GM23248 (cell line): Measurements from ENCODE around the gene BPIFB3. TPM values are rescaled to one million over a fixed set of nuclear protein-coding genes. Genes with fewer than 3 reads are reported as not detected.

Experiments
- DNase-seq: peaks from one replicate; pipeline ENCODE4 v3.0.0-alpha.2; 2015
- H2AFZ ChIP-seq: fragments of 200-600 bp; sonication (generic); 2 replicates; pipeline ENCODE4 v1.6.1; 2016; ENCODE audit warnings: antibody characterized with exemption
- H3F3A ChIP-seq: fragments of 200-600 bp; sonication (generic); 2 replicates; pipeline ENCODE4 v1.6.1; 2016; ENCODE audit warnings: mild to moderate bottlenecking, antibody characterized with exemption, mixed run types; ENCODE audit not compliant: insufficient read depth
- H3K27ac ChIP-seq: fragments of 200-600 bp; sonication (generic); 2 replicates; pipeline ENCODE4 v1.5.1; 2016; ENCODE audit warnings: mild to moderate bottlenecking
- H3K27me3 ChIP-seq: fragments of 200-600 bp; sonication (generic); replicated peaks from 2 replicates; pipeline ENCODE4 v1.6.1; 2016; ENCODE audit warnings: mild to moderate bottlenecking; ENCODE audit not compliant: insufficient read depth
- H3K36me3 ChIP-seq: fragments of 200-600 bp; sonication (generic); 2 replicates; pipeline ENCODE4 v1.6.1; 2016; ENCODE audit warnings: low read depth, mild to moderate bottlenecking
- H3K4me1 ChIP-seq: fragments of 200-600 bp; sonication (generic); 2 replicates; pipeline ENCODE4 v1.6.1; 2016; ENCODE audit warnings: mild to moderate bottlenecking; ENCODE audit not compliant: insufficient read depth
- H3K4me2 ChIP-seq: fragments of 200-600 bp; sonication (generic); one replicate; pipeline ENCODE4 v1.6.1; 2016; ENCODE audit warnings: mild to moderate bottlenecking; ENCODE audit not compliant: unreplicated experiment
- H3K4me3 ChIP-seq: fragments of 200-600 bp; sonication (generic); 2 replicates; pipeline ENCODE4 v1.5.1; 2016; ENCODE audit warnings: mild to moderate bottlenecking
- H3K79me2 ChIP-seq: fragments of 200-600 bp; sonication (generic); 2 replicates; pipeline ENCODE4 v1.6.1; 2016; ENCODE audit warnings: mild to moderate bottlenecking; ENCODE audit not compliant: insufficient read depth
- H3K9ac ChIP-seq: fragments of 200-600 bp; sonication (generic); 2 replicates; pipeline ENCODE4 v1.6.1; 2016; ENCODE audit warnings: mild to moderate bottlenecking
- H3K9me2 ChIP-seq: fragments of 200-600 bp; sonication (generic); 2 replicates; pipeline ENCODE4 v1.6.1; 2016; ENCODE audit warnings: mixed run types, mild to moderate bottlenecking, moderate library complexity; ENCODE audit not compliant: insufficient read depth
- H3K9me3 ChIP-seq: fragments of 200-600 bp; sonication (generic); one replicate; pipeline ENCODE4 v1.6.1; 2017; ENCODE audit warnings: low read depth
- H4K20me1 ChIP-seq: fragments of 200-600 bp; sonication (generic); 2 replicates; pipeline ENCODE4 v1.6.0; 2016; ENCODE audit not compliant: insufficient read depth
- EZH2 ChIP-seq: fragments of 200-600 bp; sonication (generic); IDR thresholded peaks from 2 replicates; pipeline ENCODE4 v1.6.1; 2018; ENCODE audit warnings: antibody characterized with exemption, mild to moderate bottlenecking; ENCODE audit not compliant: insufficient read depth, poor library complexity, severe bottlenecking
- EZH2phosphoT487 ChIP-seq: fragments of 200-600 bp; sonication (generic); IDR thresholded peaks from 2 replicates; pipeline ENCODE4 v1.6.1; 2018; ENCODE audit warnings: antibody characterized with exemption, moderate library complexity, mild to moderate bottlenecking, low read depth; ENCODE audit not compliant: insufficient read depth
- WGBS, 2 experiments: methylation state at CpG; one replicate each; pipeline ENCODE4 v1.1.6; 2015 to 2017; ENCODE audit warnings: low lambda C conversion rate in 2 of 2, low coverage in 1 of 2; ENCODE audit errors: missing lambda C conversion rate in 2 of 2; 5-methylcytosine and 5-hydroxymethylcytosine counted together
- in situ Hi-C: fragments of 300-500 bp; cut with MboI; formaldehyde crosslinking; loops from 2 replicates; pipeline ENCODE4 v1.15.0; 2020
- polyA plus RNA-seq: library from polyadenylated mRNA; unstranded; fragments of >200 nt; fragmentation: Nextera tagmentation; extraction: Ambion mirVana; gene quantifications from 2 replicates; pipeline ENCODE4 v1.2.1, GENCODE V29; 2016
- total RNA-seq: library from RNA; depleted of rRNA; stranded (reverse); fragments of >200 nt; shearing (Covaris generic); gene quantifications from 2 replicates; pipeline ENCODE4 v1.2.3, GENCODE V29; 2014

The BPIFB3 gene
- total and polyA plus RNA-seq, 2 experiments from 2014 or later, result not detected

DNA sequence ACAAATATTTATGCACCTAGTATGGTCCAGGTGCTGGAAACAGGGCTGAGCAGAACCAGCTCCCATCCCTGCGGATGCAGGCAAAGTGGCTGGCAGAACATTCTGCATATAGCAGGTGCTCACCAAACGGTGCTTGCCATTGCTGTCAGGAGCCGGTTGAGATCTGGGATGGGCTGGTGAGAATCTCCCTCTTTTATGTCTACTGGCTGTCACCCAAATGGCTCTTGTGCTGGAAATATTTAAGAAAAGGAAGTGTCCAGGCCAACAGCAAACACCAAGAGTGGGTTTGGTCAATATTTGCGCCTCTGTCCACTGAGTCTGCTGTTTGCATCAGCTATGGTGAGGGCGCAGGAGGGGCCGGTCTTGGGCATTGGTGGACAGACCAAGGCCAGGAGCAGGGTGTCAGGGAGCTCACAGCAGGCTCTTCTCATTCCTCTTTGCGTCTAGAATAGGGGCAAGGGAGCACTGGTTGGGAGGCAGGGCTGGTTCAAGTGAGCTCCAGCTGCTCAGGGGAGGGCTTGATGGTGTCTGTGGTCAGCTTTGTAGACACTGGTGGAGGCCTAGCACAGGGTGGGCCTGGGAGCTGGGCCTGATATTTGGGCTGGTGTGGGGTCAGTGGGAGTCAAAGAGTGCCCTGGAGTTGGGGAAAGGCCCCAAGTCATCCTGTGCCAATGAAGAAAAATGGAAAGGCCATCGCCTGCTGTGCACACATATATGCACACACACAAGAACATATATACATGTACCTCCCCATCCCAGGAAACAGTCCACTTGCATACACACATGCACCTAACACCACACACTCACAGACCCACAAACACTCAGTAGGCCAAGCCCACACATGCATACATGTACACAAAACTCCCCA, 47.6 kb upstream of the BPIFB3 start:
- Histone ChIP-seq H3K79me2 (no peaks in the 10 kb centered on the region), H3K27me3 (no peaks in the 10 kb centered on the region), H3K4me2 (no peak overlapping the region), H3K36me3 (no peaks in the 10 kb centered on the region), H3F3A (no peaks in the 10 kb centered on the region), H3K9ac (no peak overlapping the region), H3K9me3 (no peaks in the 10 kb centered on the region), H4K20me1 (no peaks in the 10 kb centered on the region), H3K4me3 (no peak overlapping the region), H3K4me1 (no peaks in the 10 kb centered on the region), H3K9me2 (no peaks in the 10 kb centered on the region), H2AFZ (no peak overlapping the region), H3K27ac (no peak overlapping the region)
- 51 to 56% methylated on average over 8 of the region's 8 CpGs for WGBS, 2 experiments
- DNase-seq, result no peak
- TF ChIP-seq EZH2, result no peak
- TF ChIP-seq EZH2phosphoT487, result no peak
- in situ Hi-C loops, result no loop called here

DNA sequence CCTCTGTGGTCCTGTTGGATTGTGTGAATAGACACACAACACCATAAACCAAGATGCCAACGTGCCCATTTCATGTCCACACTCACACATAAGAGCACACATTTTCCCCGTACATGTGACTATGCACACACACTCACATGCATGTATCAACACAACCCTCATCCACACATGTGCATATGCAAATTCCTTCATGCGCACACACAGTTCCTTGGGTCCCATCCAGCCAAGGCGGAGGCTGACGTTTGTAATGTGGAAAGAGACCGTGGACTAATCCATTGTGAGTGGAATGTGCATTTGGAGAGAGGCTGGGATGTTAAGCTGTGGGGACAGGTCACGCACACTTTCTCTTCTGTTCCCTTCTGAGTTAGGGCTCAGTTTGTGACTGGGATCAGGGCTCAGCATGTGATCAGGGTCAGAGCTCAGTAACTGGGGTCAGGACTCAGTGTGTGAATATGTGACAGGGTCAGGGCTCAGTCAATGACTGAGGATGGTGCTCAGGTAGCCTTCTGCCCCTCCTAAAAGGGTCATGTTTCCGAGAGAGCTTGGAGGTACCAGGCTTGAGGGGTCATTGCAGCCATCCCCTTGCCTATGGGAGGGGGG, 46.8 kb upstream of the BPIFB3 start:
- 23 to 26% methylated on average over 8 of the region's 8 CpGs for WGBS, 2 experiments
- no peaks in the 10 kb centered on the region for H3K4me1 ChIP-seq
- in situ Hi-C loops, result no loop called here
- no peak overlapping the region for H3K9ac ChIP-seq
- H3K9me2 ChIP-seq, result no peaks in the 10 kb centered on the region
- H3K4me2 ChIP-seq, result no peak overlapping the region
- no peak overlapping the region for H2AFZ ChIP-seq
- H3K9me3 ChIP-seq, result no peaks in the 10 kb centered on the region
- no peak for DNase-seq
- no peaks in the 10 kb centered on the region for H3K79me2 ChIP-seq
- no peaks in the 10 kb centered on the region for H3F3A ChIP-seq
- H3K4me3 ChIP-seq, result no peak overlapping the region
- TF ChIP-seq EZH2 (no peak), EZH2phosphoT487 (no peak)
- H3K27ac ChIP-seq, result no peak overlapping the region
- H3K27me3 ChIP-seq, result peaks cover 6% of the 10 kb centered on the region
- H4K20me1 ChIP-seq, result no peaks in the 10 kb centered on the region
- no peaks in the 10 kb centered on the region for H3K36me3 ChIP-seq

DNA sequence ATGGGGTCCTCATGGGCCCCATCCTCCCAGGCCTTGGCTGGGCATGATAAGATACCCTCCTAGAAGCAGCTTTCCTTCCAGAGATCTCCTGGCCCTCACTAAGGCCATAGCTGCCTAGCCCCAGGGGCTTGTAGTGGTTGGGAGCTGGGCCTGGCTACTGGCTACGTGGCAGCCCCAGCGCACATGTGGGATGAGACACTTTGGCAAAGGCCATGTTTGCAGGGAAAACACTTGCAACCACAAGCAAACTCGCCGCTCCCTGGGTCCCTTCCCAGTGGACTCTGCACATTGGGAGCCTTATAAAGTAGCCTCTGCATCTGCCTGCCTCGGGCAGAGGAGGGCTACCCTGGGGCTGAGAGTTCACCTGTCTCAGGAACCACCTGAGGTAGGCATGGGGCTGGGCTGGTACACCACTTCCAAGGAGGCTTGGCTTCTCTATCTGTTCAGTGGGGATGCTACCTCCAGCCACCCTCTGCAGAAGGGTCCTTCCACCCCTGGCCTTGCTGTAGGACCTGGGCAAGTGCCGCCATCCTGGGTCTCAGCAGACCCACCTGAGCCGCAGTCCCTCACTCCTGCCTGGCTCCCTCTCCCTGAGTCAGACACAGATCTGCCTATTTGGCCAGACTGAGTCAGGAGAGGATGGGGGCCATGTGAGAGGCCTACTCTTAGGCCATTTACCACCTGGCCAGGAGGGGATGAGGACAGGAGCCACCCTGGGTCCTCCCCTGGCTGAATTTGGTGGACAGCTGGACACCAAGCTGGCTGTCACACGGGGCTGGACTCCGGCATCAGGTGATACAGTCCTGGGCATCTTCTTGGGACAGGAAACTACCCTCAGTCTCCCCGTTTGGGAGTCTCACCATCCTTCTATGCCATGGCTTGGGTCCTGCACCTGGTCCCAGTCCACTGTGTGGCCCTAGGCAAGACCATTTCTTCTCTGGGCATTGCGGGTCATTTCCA, 46.0 kb upstream of the BPIFB3 start, which contains the start of gene BPIFB2:
TSS of gene BPIFB2 (plus strand) at position 329 of the 960 bp plus-strand sequence. CDS start 871 bp downstream, outside the sequence.
- no peak for DNase-seq
- Histone ChIP-seq H3K4me2 (no peak within 1 kb of the TSS), H3K27me3 (peaks cover 9% of the 10 kb centered on the region), H2AFZ (no peak within 1 kb of the TSS), H3K9me3 (no peaks in the 10 kb centered on the region), H3K36me3 (no peaks in the 10 kb centered on the region), H3F3A (no peaks in the 10 kb centered on the region), H4K20me1 (no peaks in the 10 kb centered on the region), H3K4me3 (no peak within 1 kb of the TSS), H3K4me1 (no peaks in the 10 kb centered on the region), H3K27ac (no peak within 1 kb of the TSS), H3K79me2 (no peaks in the 10 kb centered on the region), H3K9me2 (no peaks in the 10 kb centered on the region), H3K9ac (no peak within 1 kb of the TSS)
- 33 to 40% methylated on average over 10 to 11 of the region's 11 CpGs for WGBS, 2 experiments
- in situ Hi-C loops, result no loop called here
- TF ChIP-seq EZH2phosphoT487 (no peak), EZH2 (no peak)
